Neural progenitor cell (in vitro differentiated cells): Measurements from ENCODE around the gene SIGLEC10. TPM values are rescaled to one million over a fixed set of nuclear protein-coding genes. Genes with fewer than 3 reads are reported as not detected.

Experiments used
- DNase-seq: peaks from one replicate; pipeline ENCODE4 v3.0.0-alpha.2; 2016; ENCODE audit warnings: low spot score
- H2AFZ ChIP-seq: fragments of 200-600 bp; sonication (generic); replicated peaks from 2 replicates; pipeline ENCODE4 v1.6.1; 2016; ENCODE audit warnings: antibody characterized with exemption
- H3F3A ChIP-seq: fragments of 200-600 bp; sonication (generic); 2 replicates; pipeline ENCODE4 v1.6.1; 2016; ENCODE audit warnings: antibody characterized with exemption, low read depth
- H3K27ac ChIP-seq: fragments of 200-600 bp; sonication (generic); 2 replicates; pipeline ENCODE4 v1.5.1; 2016; ENCODE audit warnings: mild to moderate bottlenecking
- H3K27me3 ChIP-seq: fragments of 200-600 bp; sonication (generic); 2 replicates; pipeline ENCODE4 v1.6.1; 2016; ENCODE audit warnings: mild to moderate bottlenecking, moderate library complexity
- H3K36me3 ChIP-seq: fragments of 200-600 bp; sonication (generic); 2 replicates; pipeline ENCODE4 v1.5.1; 2016
- H3K4me1 ChIP-seq: fragments of 200-600 bp; sonication (generic); 2 replicates; pipeline ENCODE4 v1.6.1; 2016; ENCODE audit warnings: mixed run types
- H3K4me2 ChIP-seq: fragments of 200-600 bp; sonication (generic); 2 replicates; pipeline ENCODE4 v1.6.1; 2016
- H3K4me3 ChIP-seq: fragments of 200-600 bp; sonication (generic); 2 replicates; pipeline ENCODE4 v1.5.1; 2016
- H3K79me2 ChIP-seq: fragments of 200-600 bp; sonication (generic); 2 replicates; pipeline ENCODE4 v1.6.1; 2016; ENCODE audit warnings: low read depth
- H3K9ac ChIP-seq: fragments of 200-600 bp; sonication (generic); 2 replicates; pipeline ENCODE4 v1.6.1; 2016
- H3K9me3 ChIP-seq: fragments of 200-600 bp; sonication (generic); 2 replicates; pipeline ENCODE4 v1.5.1; 2016; ENCODE audit warnings: low read depth
- H4K20me1 ChIP-seq: fragments of 200-600 bp; sonication (generic); 2 replicates; pipeline ENCODE4 v1.6.1; 2016; ENCODE audit warnings: low read depth
- H3K27ac Mint-ChIP-seq: 3 replicates; pipeline ENCODE4 v1.8.0; 2021; ENCODE audit warnings: mixed read lengths
- H3K27me3 Mint-ChIP-seq: 2 replicates; pipeline ENCODE4 v1.8.0; 2022; ENCODE audit warnings: low read depth, mild to moderate bottlenecking, inconsistent platforms, moderate library complexity, mixed read lengths; ENCODE audit not compliant: insufficient read depth
- H3K36me3 Mint-ChIP-seq: 3 replicates; pipeline ENCODE4 v1.8.0; 2021; ENCODE audit warnings: mixed read lengths
- H3K4me1 Mint-ChIP-seq: 3 replicates; pipeline ENCODE4 v1.8.0; 2021; ENCODE audit warnings: mixed read lengths
- H3K4me3 Mint-ChIP-seq: 3 replicates; pipeline ENCODE4 v1.8.0; 2021; ENCODE audit warnings: mild to moderate bottlenecking, moderate library complexity, mixed read lengths
- H3K9me3 Mint-ChIP-seq: 3 replicates; pipeline ENCODE4 v1.8.0; 2020; ENCODE audit warnings: mixed read lengths
- EZH2 ChIP-seq: fragments of 200-600 bp; sonication (generic); IDR thresholded peaks from 2 replicates; pipeline ENCODE4 v1.6.1; 2017; ENCODE audit warnings: antibody characterized with exemption, mild to moderate bottlenecking, moderate library complexity
- EZH2phosphoT487 ChIP-seq: fragments of 200-600 bp; sonication (generic); IDR thresholded peaks from 2 replicates; pipeline ENCODE4 v1.6.1; 2017; ENCODE audit warnings: antibody characterized with exemption
- total RNA-seq: library from RNA; depleted of rRNA; stranded (reverse); fragments of >200 nt; gene quantifications from 2 replicates; pipeline ENCODE4 v1.2.3, GENCODE V29; 2015; ENCODE audit warnings: low replicate concordance
- TF ChIP-seq, protein P1 (sequence below): fragments of 200-600 bp; sonication (generic); IDR thresholded peaks from 2 replicates; pipeline ENCODE4 v1.5.1; 2017; ENCODE audit warnings: antibody characterized with exemption, mild to moderate bottlenecking

Gene SIGLEC10
- total RNA-seq, 1 donor from 2014 or later = not detected

GRCh38 chr19:51392701-51393100 is 24.7 kb downstream of the SIGLEC10 start:
- TF ChIP-seq, protein P1, sequence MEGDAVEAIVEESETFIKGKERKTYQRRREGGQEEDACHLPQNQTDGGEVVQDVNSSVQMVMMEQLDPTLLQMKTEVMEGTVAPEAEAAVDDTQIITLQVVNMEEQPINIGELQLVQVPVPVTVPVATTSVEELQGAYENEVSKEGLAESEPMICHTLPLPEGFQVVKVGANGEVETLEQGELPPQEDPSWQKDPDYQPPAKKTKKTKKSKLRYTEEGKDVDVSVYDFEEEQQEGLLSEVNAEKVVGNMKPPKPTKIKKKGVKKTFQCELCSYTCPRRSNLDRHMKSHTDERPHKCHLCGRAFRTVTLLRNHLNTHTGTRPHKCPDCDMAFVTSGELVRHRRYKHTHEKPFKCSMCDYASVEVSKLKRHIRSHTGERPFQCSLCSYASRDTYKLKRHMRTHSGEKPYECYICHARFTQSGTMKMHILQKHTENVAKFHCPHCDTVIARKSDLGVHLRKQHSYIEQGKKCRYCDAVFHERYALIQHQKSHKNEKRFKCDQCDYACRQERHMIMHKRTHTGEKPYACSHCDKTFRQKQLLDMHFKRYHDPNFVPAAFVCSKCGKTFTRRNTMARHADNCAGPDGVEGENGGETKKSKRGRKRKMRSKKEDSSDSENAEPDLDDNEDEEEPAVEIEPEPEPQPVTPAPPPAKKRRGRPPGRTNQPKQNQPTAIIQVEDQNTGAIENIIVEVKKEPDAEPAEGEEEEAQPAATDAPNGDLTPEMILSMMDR = no peak
- no peak for TF ChIP-seq EZH2
- no peak for TF ChIP-seq EZH2phosphoT487
- peak overlapping the region; percentile 37 for H3K4me3 Mint-ChIP-seq
- no peaks in the 10 kb centered on the region for H3K36me3 Mint-ChIP-seq
- no peaks in the 10 kb centered on the region for H4K20me1 ChIP-seq
- peaks cover 6% of the 10 kb centered on the region for H3K27me3 Mint-ChIP-seq
- H3K27ac Mint-ChIP-seq = no peak overlapping the region
- no peak overlapping the region for H3K9ac ChIP-seq
- no peak overlapping the region for H3K4me3 ChIP-seq
- H3K4me1 ChIP-seq = peaks cover 25% of the 10 kb centered on the region
- peaks cover 25% of the 10 kb centered on the region for H3K4me1 Mint-ChIP-seq
- H2AFZ ChIP-seq = no peak overlapping the region
- H3K27me3 ChIP-seq = no peaks in the 10 kb centered on the region
- no peaks in the 10 kb centered on the region for H3K9me3 ChIP-seq
- H3K36me3 ChIP-seq = no peaks in the 10 kb centered on the region
- DNase-seq = no peak
- H3K27ac ChIP-seq = no peak overlapping the region
- no peak overlapping the region for H3K4me2 ChIP-seq
- peaks cover 22% of the 10 kb centered on the region for H3K79me2 ChIP-seq
- H3K9me3 Mint-ChIP-seq = no peaks in the 10 kb centered on the region
- H3F3A ChIP-seq = peaks cover 39% of the 10 kb centered on the region

DNA sequence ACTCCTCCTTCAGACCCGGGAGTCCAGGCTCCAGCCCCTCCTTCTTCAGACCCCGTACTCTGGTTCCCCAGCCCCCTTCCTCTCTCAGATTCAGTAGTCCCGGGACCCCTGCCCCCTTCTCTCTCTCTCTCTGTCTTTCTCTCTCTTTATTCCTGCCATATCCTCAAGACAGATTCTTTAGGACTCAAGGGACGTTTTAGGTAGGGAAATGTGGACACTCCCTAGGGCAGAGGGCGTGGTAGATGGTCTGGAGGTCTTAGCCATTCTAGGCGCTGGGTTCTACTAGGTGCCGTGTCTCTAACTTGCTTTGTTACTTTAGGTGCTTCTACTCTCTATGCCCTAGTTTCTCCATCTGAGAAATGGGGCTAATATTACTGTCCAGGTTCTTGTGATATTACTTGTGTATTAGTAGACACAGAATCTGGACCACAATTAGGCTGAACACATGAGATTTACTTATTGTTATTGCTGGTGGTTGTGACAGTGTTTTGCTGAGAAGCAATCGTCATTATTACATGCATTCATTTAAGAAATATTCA is 26.3 kb downstream of the SIGLEC10 start:
- Mint-ChIP-seq H3K27me3 (peaks cover 6% of the 10 kb centered on the region), H3K36me3 (no peaks in the 10 kb centered on the region), H3K9me3 (no peaks in the 10 kb centered on the region), H3K27ac (no peak overlapping the region), H3K4me1 (peaks cover 28% of the 10 kb centered on the region), H3K4me3 (no peak overlapping the region)
- peaks cover 30% of the 10 kb centered on the region for H3K4me1 ChIP-seq
- peak overlapping the region; percentile 18 for H3K4me2 ChIP-seq
- no peak overlapping the region for H3K27ac ChIP-seq
- H4K20me1 ChIP-seq = no peaks in the 10 kb centered on the region
- no peak for DNase-seq
- TF ChIP-seq EZH2phosphoT487 (no peak), EZH2 (no peak)
- TF ChIP-seq, protein P1 = no peak
- no peaks in the 10 kb centered on the region for H3K9me3 ChIP-seq
- H3K79me2 ChIP-seq = peaks cover 17% of the 10 kb centered on the region
- no peak overlapping the region for H3K4me3 ChIP-seq
- peak overlapping the region; percentile 68 for H2AFZ ChIP-seq
- H3K27me3 ChIP-seq = no peaks in the 10 kb centered on the region
- peaks cover 27% of the 10 kb centered on the region for H3F3A ChIP-seq
- H3K36me3 ChIP-seq = no peaks in the 10 kb centered on the region
- H3K9ac ChIP-seq = no peak overlapping the region

- Histone ChIP-seq H3K36me3 (no peaks in the 10 kb centered on the region), H4K20me1 (no peaks in the 10 kb centered on the region), H3K4me1 (peaks cover 26% of the 10 kb centered on the region), H2AFZ (no peak overlapping the region), H3F3A (peaks cover 15% of the 10 kb centered on the region), H3K79me2 (no peaks in the 10 kb centered on the region), H3K27me3 (no peaks in the 10 kb centered on the region), H3K9me3 (no peaks in the 10 kb centered on the region), H3K9ac (no peak overlapping the region), H3K4me3 (no peak overlapping the region), H3K4me2 (no peak overlapping the region), H3K27ac (no peak overlapping the region)
- Mint-ChIP-seq H3K4me3 (no peak overlapping the region), H3K9me3 (no peaks in the 10 kb centered on the region), H3K4me1 (peaks cover 25% of the 10 kb centered on the region), H3K27me3 (peaks cover 6% of the 10 kb centered on the region), H3K36me3 (no peaks in the 10 kb centered on the region), H3K27ac (no peak overlapping the region)
- TF ChIP-seq EZH2phosphoT487 (no peak), EZH2 (no peak)
- TF ChIP-seq, protein P1 = no peak
- DNase-seq = no peak
Observed at GRCh38 chr19:51389143-51389542, 28.3 kb downstream of the SIGLEC10 start.
